ENCODE measurements around the gene PRKACB. TPM values are rescaled to one million over a fixed set of nuclear protein-coding genes. Genes with fewer than 3 reads are reported as not detected.

PRKACB gene
- total RNA-seq, 2 donors from 2014 or later: 25.2 to 35.0 TPM

DNA sequence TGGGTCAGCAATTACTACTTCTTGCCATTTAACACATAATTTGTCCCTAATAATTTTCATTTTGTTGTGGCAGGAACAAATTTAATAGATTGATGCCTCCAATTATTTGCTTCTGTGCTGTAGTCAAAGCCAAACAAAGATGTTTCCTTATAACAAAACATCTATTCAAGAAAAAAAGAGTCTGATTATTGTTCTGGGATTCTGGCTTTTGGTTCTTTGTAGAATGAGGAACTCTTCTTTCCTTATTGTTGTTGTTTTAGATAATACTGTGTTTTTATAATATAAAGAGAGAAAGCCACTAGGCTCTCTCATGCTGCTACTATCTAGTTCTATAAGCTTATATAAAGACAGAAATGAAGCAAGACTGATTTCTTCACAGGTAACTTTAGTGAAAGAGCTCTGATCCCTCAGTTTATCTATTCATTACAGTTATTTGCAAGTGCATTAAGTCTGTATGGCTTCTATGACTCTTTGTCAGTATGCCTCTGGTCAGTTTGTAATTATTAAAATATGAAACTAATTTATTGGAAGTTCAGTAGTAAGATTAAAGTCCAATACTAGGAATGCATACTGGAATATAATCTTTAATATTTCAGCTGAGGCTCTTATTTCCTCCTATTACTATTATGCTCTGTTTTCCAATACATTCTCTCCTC lies 37.4 kb downstream of the PRKACB start:
- no peaks in the 10 kb centered on the region for H3K9me3 ChIP-seq
- TF ChIP-seq, protein P1, sequence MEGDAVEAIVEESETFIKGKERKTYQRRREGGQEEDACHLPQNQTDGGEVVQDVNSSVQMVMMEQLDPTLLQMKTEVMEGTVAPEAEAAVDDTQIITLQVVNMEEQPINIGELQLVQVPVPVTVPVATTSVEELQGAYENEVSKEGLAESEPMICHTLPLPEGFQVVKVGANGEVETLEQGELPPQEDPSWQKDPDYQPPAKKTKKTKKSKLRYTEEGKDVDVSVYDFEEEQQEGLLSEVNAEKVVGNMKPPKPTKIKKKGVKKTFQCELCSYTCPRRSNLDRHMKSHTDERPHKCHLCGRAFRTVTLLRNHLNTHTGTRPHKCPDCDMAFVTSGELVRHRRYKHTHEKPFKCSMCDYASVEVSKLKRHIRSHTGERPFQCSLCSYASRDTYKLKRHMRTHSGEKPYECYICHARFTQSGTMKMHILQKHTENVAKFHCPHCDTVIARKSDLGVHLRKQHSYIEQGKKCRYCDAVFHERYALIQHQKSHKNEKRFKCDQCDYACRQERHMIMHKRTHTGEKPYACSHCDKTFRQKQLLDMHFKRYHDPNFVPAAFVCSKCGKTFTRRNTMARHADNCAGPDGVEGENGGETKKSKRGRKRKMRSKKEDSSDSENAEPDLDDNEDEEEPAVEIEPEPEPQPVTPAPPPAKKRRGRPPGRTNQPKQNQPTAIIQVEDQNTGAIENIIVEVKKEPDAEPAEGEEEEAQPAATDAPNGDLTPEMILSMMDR (IDR thresholded peaks at IDR 0.05): no peak
- H3K4me1 ChIP-seq: no peaks in the 10 kb centered on the region
- H3K27ac ChIP-seq: no peak overlapping the region
- H3K36me3 ChIP-seq: peaks cover 7% of the 10 kb centered on the region
- DNase-seq (ENCODE audit: low spot score): no peak
- no peaks in the 10 kb centered on the region for H3K27me3 ChIP-seq
- no peak overlapping the region for H3K4me3 ChIP-seq

DNA sequence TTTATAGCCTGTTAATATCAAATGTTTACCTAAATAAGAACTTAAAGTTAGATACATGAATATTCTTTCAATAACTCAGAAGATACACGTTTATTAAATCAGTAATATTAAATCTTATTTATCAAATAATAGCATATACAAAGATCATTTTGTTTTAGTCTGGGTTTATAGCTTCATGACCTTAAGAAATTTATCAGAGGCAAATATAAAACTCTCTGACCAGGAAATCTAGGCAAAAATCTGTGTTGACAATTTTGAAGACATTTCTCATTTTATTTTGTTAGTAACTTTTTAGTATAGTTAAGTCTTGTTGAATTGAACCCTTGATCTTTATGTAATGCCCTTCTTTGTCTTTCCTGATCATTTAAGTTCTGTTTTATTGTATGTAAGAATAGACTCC lies 46.4 kb downstream of the PRKACB start:
- no peaks in the 10 kb centered on the region for H3K36me3 ChIP-seq
- H3K4me1 ChIP-seq: no peaks in the 10 kb centered on the region
- H3K4me3 ChIP-seq: no peak overlapping the region
- TF ChIP-seq, protein P1 (IDR thresholded peaks at IDR 0.05): no peak
- no peak for DNase-seq (ENCODE audit: low spot score)
- H3K27me3 ChIP-seq: no peaks in the 10 kb centered on the region
- H3K9me3 ChIP-seq: peaks cover 3 to 32% of the 10 kb centered on the region in 2 donors
- no peak overlapping the region for H3K27ac ChIP-seq

DNA sequence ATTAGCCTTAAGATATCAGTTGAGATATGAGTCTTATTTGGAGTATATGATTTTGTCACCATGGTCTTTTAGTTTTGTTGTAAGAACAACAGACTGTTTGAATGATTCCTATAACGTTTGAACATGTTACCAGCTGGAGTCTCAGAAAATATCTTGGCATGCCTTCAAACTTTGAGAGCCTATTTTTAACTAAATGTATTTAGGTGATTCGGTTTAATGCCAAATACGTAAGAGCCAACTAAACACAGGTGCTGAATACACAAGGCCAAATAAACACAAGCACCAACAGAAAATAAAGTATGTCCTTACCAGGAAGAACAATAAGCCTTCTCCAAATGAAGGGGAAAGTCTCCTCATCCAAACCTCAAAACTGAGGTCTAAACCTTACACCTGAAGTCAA lies 48.6 kb downstream of the PRKACB start:
- H3K27me3 ChIP-seq: no peaks in the 10 kb centered on the region
- DNase-seq (ENCODE audit: low spot score): no peak
- no peak overlapping the region for H3K4me3 ChIP-seq
- H3K27ac ChIP-seq: no peak overlapping the region
- peaks cover 3 to 32% of the 10 kb centered on the region in 2 donors for H3K9me3 ChIP-seq
- no peaks in the 10 kb centered on the region for H3K36me3 ChIP-seq
- no peaks in the 10 kb centered on the region for H3K4me1 ChIP-seq
- TF ChIP-seq, protein P1 (IDR thresholded peaks at IDR 0.05): no peak

DNA sequence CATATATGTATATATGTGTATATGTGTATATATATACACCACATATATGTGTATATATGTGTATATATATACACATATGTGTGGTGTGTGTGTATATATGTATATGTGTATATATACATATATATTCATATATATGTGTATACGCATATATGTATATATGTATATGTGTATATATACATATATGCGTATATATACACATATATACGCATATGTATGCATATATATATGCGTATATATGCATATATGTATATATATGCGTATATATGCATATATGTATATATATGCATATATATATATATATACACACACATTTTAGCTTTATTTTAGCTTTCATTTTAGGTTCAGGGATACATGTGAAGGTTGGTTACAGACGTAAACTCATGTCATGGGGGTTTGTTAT lies 54.8 kb downstream of the PRKACB start:
- no peak overlapping the region for H3K27ac ChIP-seq
- DNase-seq (ENCODE audit: low spot score): no peak
- H3K4me3 ChIP-seq: no peak overlapping the region
- peaks cover 0 to under 1% of the 10 kb centered on the region in 2 donors for H3K9me3 ChIP-seq
- TF ChIP-seq, protein P1 (IDR thresholded peaks at IDR 0.05): no peak
- no peaks in the 10 kb centered on the region for H3K4me1 ChIP-seq
- peaks cover 5% of the 10 kb centered on the region for H3K36me3 ChIP-seq
- no peaks in the 10 kb centered on the region for H3K27me3 ChIP-seq

DNA sequence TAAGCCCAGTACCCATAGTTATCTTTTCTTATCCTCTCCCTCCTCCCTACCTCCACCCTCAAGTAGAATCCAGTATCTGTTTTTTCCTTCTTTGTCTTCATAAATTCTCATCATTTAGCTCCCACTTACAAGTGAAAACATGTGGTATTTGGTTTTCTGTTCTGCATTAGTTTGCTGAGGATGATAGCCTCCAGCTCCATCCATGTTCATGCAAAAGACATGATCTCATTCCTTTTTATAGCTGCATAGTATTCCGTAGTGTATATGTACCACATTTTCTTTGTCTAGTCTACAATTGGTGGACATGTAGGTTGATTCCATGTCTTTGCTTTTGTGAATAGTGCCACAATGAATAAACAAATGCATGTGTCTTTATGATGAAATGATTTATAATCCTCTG lies 55.2 kb downstream of the PRKACB start:
- Histone ChIP-seq H3K27ac (no peak overlapping the region), H3K36me3 (peaks cover 5% of the 10 kb centered on the region), H3K4me1 (no peaks in the 10 kb centered on the region), H3K27me3 (no peaks in the 10 kb centered on the region), H3K4me3 (no peak overlapping the region), H3K9me3 (no peaks in the 10 kb centered on the region)
- TF ChIP-seq, protein P1 (IDR thresholded peaks at IDR 0.05): no peak
- DNase-seq (ENCODE audit: low spot score): no peak

DNA sequence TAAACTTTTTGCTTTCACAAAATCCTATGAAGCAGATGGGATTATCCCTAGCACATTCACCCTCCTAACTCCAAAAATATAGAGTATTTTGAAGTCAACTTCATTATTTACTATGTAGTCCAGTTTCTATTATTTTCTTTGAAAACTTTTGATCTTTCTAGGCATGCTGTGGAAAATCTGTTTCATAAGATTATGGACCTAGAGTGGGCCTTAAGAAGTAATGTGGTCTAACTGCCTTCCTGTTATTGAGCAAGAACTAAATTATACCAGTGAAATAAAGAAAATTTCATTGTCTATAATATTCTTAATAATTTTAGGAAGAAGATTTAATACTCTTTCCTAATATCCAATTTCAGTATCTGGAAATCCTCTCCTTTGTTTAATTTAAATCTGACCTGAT lies 58.1 kb downstream of the PRKACB start:
- H3K36me3 ChIP-seq: peaks cover 12% of the 10 kb centered on the region
- TF ChIP-seq, protein P1 (IDR thresholded peaks at IDR 0.05): no peak
- no peaks in the 10 kb centered on the region for H3K4me1 ChIP-seq

More for the DNA sequence above, 58.1 kb downstream of the PRKACB start:
- Histone ChIP-seq H3K9me3 (no peaks in the 10 kb centered on the region), H3K27me3 (no peaks in the 10 kb centered on the region), H3K27ac (no peak overlapping the region), H3K4me3 (no peak overlapping the region)
- no peak for DNase-seq (ENCODE audit: low spot score)
